T47D (cell line): Measurements from ENCODE around the gene ANO2.
A peak's percentile ranks its signal among the peaks of the same experiment; 100 is the strongest.

Experiments
- DNase-seq, 2 experiments: peaks; one replicate each; pipeline versions ENCODE4 v3.0.0 to v3.0.0-alpha.2; 2011 to 2012; ENCODE audit warnings: low read depth in 1 of 2, low spot score in 1 of 2
- JUND ChIP-seq: IDR thresholded peaks from 2 replicates; pipeline ENCODE4 v1.6.1; 2012; ENCODE audit warnings: low read depth
- in situ Hi-C: cut with HindIII; loops from 2 replicates; pipeline ENCODE4 v1.10.0; 2016; ENCODE audit warnings: low sequenced_read_pairs, low pct_unique_long_range_greater_than_20kb

ANO2 gene

DNA sequence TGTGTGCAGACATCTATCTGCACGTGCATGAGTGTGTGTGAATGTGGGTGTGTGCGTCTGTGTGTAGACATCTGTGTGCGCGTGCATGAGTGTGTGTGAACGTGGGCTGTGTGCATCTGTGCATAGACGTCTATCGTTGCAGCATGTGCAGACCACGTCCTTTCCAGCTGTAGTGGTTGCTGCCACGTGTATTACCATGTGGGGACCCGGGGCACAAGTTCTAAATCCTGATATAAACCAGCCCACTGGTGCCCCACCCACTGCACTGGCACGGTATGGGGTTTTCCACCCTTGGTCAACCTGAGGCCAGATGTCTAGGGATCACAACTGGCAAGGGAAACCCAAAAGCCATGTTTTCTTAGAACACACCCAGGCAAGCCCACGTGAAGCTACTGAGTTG lies 197.0 kb downstream of the ANO2 start:
- no peak for TF ChIP-seq JUND
- DNase-seq = no peak
- in situ Hi-C loops = no loop called here

DNA sequence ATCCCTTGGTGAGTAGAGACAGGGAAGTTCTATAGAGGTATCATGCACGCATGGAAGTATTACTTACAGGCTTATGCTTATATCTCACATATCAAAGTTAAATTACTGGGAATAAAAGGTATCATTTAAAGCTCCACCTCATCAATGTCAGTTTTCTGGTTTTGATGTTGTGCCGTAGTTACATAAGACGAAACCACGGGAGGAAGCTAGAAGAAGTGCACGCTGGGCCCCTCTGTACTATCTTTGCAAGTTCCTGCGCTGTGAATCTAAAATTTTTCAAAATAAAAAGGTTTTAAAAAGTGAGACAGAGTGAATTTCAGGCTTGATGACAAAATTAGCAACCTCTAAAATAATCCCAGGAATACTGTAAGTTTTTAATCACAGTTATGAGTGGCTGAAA lies 198.1 kb downstream of the ANO2 start:
- no peak for TF ChIP-seq JUND
- in situ Hi-C loops = no loop called here
- DNase-seq = no peak

DNA sequence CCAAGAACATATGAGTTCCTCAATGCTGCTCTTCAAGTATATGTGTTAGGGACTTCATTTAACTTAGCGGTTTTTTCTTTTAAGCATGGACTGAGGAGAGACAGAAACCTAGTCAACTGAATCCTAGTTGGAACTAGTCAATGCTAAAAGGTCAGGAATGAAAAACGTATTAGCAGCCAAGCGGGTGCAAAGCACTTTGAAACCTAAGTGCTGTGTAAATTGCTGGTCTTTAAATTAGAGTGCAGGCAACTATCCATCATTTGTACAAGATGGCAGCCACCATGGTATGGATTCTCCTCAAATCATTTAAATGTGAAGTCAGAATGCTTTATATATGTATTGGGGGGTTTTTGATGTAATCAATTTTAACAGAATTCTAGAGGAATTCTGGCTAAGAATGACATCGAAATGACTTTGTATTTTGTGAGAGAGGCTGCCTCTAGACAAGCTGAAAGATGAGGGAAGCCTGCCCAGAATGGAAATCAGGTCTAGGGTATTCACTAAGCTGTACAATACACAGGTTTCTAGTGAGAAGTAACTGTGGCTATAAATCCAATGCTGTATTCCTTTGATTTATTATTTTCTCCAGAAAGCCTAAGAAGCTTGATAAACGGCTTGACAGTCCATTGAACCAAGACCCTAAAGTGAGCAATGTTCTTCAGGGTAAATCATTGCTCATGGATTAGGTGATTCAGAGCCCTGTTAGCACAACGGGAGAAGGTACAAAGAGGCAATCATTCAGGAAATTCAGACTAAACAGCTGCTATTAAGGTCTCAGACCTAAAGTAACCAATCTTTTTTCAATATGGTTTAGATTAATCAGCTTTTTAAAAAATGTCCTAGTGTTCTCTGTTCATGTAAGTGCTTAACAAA lies 198.8 kb downstream of the ANO2 start:
- in situ Hi-C loops = no loop called here
- TF ChIP-seq JUND = no peak
- no peak for DNase-seq

DNA sequence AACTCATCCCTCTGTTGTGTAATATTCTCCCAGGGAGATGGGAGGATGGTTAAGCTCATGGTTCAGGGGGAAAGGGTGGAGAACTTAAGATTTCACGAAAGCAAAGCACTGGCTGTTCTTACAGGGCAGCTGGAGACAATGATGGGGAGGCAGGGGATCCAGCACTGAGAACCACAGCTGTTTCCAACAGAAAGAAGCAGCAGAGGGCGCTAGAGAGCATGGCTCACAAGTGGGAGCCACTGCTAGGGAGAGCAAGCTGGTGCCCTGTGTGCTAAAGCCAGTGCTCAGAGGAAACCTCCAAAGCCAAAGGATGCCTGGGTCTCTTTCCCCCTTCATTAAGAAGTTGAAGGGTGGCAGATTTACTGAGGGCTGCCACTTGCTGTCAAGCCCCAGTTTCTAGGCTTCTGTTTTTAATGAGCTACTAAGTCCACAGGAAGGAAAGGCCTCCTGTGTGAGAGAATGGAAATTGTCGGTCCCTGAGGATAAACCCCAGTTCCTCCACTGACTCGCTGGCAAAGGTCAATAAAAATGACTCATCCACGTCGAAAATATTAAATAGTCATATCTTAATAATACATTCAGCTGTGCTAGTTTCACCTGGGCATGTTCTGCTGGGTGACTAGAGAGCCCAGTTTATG lies 199.7 kb downstream of the ANO2 start:
- TF ChIP-seq JUND = no peak
- in situ Hi-C loops = no loop called here
- DNase-seq = peak; percentile 19 to 52

DNA sequence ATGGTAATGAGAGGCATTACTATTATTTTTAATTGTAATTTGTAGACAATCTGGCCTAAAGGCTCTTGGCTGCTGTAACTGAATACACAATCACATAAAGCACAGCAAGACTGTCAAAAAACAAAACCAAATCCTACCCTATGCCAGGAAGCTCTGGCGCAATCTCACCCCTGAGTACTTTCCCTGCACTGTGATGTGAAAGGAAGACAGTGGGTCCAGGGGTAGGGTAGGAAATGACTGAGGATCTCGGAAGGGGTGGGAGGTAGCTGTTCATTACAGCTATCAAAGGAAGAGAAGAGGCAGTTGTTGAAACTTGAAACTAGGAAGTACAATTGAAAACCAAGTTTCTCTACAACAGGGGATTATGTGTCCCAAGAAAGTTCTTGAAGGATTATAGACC lies 202.8 kb downstream of the ANO2 start:
- DNase-seq = no peak
- in situ Hi-C loops = no loop called here
- TF ChIP-seq JUND = no peak

DNA sequence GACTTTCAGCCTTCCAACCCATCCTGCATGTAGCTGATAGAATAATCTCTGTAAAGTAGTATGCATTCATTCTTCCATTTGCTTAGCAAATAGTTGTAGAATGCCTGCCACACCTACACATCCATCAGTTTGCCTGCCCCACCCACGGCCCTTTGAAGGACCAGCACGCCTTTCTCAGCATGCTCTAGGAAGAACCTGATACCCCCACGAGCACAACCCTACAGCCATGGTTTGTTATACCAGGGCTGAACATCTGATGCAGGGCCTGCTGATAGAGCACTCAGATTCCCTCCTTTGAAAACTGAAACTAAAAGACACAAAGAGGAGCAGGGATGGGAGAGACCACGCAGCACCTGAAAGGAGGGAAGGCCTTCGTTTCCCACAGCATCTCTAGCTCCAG lies 205.1 kb downstream of the ANO2 start:
- in situ Hi-C loops = no loop called here
- no peak for TF ChIP-seq JUND

DNA sequence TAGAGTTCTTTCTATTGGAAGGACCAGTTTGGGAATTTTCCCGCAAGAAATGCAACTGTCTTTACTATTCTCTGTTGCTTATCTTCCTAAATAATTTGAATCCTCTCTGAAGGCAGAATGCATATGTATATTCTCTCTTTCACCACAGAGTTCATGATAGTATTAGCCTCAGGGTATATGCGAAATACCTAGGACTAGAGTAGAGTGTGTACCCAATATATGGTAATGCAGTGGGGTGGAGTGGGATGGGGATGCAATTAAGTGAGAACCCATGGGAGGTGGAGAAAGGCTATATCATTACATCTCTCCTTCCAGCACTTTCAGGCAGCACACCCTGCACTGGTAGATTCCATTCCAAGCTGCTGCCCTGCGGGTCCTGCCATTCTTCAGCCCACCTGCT lies 207.3 kb downstream of the ANO2 start:
- no peak for TF ChIP-seq JUND
- no peak for DNase-seq
- in situ Hi-C loops = no loop called here

More for the DNA sequence above, 205.1 kb downstream of the ANO2 start:
- no peak for DNase-seq

DNA sequence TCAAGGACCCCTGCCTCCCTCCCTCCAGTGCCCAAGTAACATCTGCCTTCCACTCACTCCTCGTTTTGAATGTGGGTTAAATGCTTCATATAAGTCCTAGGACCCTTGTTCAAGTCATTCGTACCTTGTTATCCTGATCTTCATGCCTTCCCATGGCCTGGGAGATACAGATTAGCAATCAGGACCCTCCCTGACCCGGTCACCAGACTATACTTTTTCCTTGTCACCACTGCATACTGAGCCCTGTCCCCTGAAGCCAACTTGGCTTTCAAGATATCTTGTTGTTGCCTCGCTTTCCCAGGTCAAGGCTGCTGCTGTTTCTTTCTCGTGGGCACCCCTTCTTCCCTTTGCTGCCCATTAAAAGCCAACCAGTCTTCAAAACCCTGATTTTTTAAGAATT lies 208.5 kb downstream of the ANO2 start:
- TF ChIP-seq JUND = no peak
- in situ Hi-C loops = no loop called here
- no peak for DNase-seq

DNA sequence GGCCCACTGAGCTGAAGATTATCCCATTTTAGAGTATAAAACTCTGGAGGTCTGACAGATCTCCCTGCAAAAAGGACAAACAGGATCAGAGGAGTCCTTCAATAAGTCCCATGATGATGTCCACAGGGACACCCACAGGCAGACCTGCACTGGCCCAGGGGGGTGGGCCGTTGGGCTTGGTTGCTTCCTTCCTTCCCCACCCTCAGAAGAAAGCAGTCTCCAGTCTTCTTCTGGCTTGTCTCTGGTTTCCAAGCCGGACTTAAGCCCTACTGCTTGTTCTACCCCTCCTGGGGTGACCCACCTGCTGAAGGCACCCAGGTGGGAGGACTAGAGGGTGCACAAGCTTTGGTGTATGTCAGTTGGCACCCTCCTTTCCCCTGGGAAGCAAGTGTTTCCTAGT lies 209.0 kb downstream of the ANO2 start:
- in situ Hi-C loops = no loop called here
- no peak for TF ChIP-seq JUND
- DNase-seq = no peak

DNA sequence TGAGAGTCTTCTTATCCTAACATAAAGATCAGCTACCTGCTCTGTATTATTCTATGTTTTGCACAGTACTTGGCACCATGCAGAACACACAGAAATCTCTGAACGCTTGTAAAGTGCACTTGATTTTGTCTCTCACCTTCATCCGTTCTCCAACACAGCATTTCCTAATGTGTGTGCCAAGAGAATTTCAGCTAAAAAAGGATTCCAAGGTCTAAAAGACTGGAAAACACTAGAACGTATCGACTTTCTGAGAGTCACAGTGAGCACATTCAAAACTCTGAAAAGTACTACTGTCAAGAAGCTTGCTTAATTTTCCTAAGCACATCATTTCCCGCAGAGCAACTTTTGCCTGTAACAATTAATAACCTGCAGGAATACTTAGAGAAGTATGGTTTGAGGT lies 211.1 kb downstream of the ANO2 start:
- DNase-seq = no peak
- in situ Hi-C loops = no loop called here
- TF ChIP-seq JUND = no peak

DNA sequence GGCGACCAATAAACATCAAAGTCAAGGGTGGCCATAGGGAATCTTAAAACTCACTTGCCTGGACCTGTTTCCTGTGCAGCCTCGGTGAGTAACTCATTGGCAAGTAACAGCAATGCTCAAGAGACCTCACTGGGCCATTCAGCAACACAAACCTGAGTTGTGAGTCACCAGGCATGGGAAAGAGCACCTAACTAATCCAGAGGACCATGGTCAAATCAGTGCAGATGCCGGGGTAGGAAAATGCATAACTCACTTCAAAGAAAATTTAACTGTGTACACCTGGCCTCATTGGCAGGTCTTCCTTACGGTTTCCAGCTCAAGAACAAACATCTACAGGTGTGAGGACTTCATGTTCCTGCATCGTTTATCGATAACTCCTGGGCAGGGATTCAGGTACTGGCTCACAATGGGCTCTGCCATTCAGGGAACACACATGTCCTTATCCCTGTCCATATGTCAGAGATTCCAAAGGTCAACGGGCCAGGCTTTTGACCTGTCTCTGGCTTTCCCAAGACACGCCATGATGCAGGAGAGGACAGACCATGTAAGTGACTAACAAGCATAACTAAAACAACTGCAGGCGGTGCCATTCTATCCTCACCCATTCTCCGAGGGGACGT lies 211.8 kb downstream of the ANO2 start:
- in situ Hi-C loops = no loop called here
- TF ChIP-seq JUND = no peak
- no peak for DNase-seq

DNA sequence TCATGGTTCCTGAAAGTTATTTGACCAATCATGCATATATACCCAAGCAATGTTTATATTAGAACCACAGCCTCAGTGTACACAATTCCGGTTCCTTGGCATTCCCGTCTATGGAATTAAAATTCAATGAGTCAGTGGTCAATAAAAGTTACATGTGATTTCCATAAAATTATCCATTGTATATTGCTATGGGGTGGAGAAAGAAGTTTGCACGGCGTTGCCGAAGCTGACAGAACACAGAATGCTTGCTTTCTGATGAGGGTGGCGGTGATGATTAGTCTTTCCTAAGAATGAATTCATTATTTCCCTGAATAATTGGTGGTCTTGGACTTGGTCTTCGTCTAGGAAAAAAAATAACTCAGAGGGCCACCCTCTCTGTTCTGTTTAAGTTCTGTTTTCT lies 214.1 kb downstream of the ANO2 start:
- no peak for DNase-seq
- no peak for TF ChIP-seq JUND
- in situ Hi-C loops = no loop called here

DNA sequence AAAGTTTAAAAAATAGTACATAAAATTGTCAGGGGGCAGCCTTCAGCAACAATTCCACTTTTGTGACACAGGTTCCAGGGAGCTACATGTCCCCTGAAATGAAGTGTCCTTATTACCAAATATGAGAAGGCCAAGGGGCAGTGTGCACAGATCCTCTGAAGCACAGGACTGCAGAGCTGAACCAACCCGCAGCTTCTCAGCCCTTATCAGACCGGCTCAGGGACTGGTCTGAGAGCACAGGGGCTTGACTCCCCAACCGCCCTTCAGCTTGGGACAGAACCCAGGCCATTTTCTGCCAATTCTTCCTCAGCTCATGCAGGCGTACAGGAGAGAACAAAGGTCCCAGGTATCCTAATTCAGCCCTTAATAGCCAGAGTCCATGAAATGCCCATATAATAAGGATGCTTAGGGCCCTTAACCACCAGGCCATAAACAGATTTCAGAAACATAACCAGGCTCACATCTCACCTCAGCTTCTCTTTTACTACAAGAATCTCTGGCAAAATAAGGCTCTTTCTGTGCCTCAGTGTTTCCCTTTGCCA lies 221.3 kb downstream of the ANO2 start:
- in situ Hi-C loops = no loop called here
- no peak for TF ChIP-seq JUND
- DNase-seq = no peak
